Iris pigment epithelial cell (primary cell): ENCODE measurements around the gene SOX11.
A peak's percentile ranks its signal among the peaks of the same experiment; 100 is the strongest.

Experiments
- DNase-seq: peaks from one replicate; pipeline ENCODE4 v3.0.0-alpha.2; 2011; ENCODE audit warnings: low read depth

SOX11 gene

GRCh38 chr2:5723791-5724735, 31.9 kb downstream of the SOX11 start:
- DNase-seq: no peak

- no peak for DNase-seq
These were observed 32.9 kb downstream of the SOX11 start for GRCh38 chr2:5725072-5725471.

DNA sequence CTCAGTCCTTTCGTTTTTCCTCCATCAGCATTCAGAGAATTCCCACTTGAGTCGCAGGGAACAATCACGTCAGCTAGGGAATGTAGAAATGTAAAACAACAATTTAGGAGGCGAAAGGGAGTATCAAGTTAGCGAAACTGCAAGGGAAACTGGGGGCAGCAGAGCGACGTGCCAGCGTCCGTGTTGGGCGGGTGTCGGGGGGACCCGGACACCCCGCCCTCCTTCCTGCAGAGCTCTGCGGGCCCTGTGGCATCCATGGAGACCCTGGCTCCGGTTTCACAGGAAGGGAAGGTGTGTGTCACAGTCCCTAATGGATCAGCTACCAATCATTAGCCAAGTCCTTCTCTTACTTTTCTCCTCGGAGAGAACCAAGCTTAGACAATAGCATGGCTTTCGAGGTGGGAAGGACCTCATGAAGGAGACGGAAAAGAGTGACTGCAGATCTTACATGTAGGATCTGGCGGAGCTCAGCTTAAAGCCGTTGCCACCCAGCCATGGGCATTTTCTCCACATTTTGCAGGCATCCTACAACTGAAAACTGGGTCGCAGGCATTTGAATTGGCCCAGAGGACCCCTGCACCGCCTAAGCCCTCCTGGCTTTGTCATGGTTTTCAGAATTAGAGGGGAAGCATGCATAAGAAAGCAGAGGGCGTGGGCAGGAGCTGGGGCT, 33.7 kb downstream of the SOX11 start:
- DNase-seq: peak; percentile 9

GRCh38 chr2:5727235-5727634, 35.1 kb downstream of the SOX11 start:
- no peak for DNase-seq

- DNase-seq: no peak
These were observed 37.2 kb downstream of the SOX11 start for GRCh38 chr2:5729416-5729815.

DNA sequence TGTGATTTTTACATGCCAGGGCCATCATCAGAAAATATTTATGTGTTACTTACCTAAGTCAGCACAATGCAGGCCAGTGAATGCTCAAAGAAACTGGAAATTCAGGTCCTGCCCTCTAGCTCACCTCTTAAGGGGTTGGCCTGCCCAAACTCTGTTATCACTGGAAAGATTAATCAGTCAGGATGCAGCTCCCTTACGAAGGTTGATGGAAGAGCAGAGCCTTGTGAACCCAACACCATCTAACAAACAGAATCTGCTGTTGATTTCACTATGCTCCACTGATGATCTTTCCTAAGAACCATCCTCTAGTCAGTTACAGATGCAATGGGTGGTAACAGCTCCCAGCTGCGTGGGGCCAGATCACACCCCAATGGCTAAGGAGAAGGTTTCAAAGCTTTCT, 38.2 kb downstream of the SOX11 start:
- no peak for DNase-seq

DNA sequence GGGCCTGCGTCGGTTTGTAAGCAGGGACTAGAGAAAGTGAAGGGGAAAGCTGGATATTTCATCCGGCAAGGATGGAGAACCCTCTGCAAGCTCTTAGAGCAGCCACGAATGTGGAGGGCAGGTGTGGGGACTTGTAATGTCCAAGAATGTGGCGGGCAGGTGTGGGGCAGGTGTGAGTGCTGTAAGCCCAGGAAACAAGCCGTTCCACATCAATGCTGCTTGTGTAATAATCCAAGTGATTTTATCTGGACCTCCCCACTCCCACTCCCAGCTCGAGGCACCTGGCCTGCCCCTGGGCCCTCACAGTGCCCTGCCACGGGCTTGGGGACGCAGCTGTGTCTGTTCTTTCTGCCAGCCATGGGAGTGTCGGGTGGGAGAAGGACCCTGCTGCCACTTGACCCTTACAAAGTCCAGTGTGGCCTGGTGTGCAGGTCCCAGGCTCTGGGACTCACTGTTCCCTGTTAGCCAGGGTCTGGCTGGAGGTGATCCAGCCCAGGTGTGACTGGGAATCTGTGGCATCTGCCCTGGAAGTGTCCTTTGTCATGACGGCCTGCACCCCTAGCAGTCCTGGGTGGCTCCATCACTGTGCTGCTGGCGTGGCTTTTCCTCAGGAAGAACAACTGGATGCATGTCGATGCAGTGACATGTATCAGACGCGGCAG, 42.8 kb downstream of the SOX11 start:
- DNase-seq: no peak

GRCh38 chr2:5735521-5735861, 43.3 kb downstream of the SOX11 start:
- DNase-seq: no peak

- no peak for DNase-seq
These were observed 43.9 kb downstream of the SOX11 start for GRCh38 chr2:5736050-5736449.

- DNase-seq: no peak
These were observed 44.7 kb downstream of the SOX11 start for GRCh38 chr2:5736886-5737285.

DNA sequence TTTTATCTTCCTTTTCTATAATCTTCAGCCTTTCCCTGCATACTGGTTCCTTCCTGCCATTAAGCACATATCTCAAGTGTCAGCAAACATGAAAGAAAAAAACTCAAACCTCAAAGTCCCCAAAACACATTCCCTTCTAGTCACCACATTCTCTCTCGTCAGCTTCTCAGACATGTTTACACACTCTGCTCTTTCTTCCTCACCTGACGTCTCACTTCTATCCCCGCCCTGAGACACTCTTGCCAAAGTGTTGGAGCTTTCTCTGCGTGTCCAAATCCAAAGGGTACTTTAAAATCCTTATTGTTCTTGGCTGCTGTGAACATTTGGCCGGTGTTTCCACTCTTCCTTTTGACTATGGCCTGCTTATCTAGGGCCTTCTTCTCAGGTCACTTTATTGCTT, 47.9 kb downstream of the SOX11 start:
- no peak for DNase-seq

DNA sequence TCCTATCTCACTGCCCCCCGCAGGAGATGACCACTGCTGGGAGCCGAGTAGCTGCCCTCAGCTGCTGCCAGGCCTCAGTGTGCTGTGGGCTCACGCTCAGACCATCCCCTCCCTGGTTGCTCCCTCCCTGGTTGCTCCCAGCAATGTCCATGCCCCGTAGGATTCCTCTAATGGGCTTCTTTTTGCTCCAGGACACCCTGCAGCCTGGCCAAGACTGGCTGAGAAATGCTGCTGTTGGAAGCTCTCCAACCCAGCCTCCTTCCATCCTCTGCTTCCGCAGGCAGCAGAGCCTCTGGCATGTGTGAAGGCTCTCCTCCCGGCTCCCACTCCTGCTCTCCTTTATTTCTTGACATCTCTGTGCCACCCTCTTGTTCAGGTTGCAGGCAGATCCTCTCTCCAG, 48.6 kb downstream of the SOX11 start:
- DNase-seq: no peak

DNA sequence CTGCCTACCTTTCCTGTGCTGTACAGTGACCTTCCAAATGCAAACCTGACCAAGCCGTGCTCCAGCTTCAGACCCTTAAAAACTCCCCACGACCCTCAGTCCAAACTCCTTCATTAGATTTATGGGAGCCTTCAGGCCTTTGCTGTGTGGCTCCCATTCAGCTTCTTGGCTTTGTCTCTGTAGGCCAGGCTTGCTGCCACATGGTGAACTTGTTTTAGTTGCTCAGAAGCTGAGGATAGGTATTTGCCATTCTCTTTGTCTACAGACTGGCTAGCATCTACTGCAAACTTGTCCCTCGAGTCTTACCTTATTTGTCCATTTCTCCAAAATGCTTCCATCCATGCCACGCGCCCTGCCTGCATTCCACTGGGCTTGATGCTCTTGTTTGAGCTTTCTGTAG, 49.1 kb downstream of the SOX11 start:
- DNase-seq: no peak

DNA sequence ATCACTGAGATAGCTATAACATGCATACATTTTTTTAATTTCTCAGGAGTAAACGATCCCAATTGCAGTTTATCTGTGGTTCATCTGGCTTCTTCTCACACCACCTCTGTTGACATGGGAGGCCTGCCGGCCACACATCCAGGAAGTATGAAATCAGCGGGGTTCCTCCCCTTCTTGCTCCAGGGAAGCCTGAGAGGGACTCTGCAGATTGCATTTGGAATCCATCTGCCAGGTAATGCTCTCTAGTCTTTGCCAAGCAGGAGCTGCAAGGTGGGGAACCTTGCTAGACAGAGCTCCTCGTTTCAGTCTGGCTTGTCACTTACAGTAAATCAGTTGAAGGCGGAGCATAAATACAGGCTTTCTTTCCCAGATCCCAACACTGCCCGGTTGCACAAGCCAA, 49.9 kb downstream of the SOX11 start:
- no peak for DNase-seq

- no peak for DNase-seq
These were observed 56.2 kb downstream of the SOX11 start for GRCh38 chr2:5748391-5748790.

- no peak for DNase-seq
These were observed 56.8 kb downstream of the SOX11 start for GRCh38 chr2:5748946-5749345.

- no peak for DNase-seq
These were observed 57.2 kb downstream of the SOX11 start for GRCh38 chr2:5749347-5749746.
